PC-9 (cell line): ENCODE results near the gene PDCD4. TPM values are rescaled to one million over a fixed set of nuclear protein-coding genes. Genes with fewer than 3 reads are reported as not detected.
A peak's percentile ranks its signal among the peaks of the same experiment; 100 is the strongest.

Source experiments
- BruUV-seq: library from RNA; stranded (reverse); fragments of 400-500 nt; replicated peaks from 2 replicates; lab custom pipeline; 2021; lab: Mats Ljungman, UMichigan
- CTCF ChIA-PET: fragments of 300-600 bp; sonication (Branson Sonifier 250); formaldehyde crosslinking; loops from one replicate; lab custom pipeline; 2022; ENCODE audit warnings: antibody characterized with exemption; lab: Charles Lee
- POLR2A ChIA-PET: fragments of 300-600 bp; sonication (Branson Sonifier 250); formaldehyde crosslinking; loops from one replicate; lab custom pipeline; 2022; ENCODE audit warnings: antibody characterized with exemption; ENCODE audit not compliant: unreplicated experiment; lab: Charles Lee
- DNase-seq, 2 experiments: peaks; one replicate each; pipeline versions ENCODE4 v3.0.0 to v3.0.0-alpha.2; 2015 to 2022; ENCODE audit warnings: mixed read lengths in 1 of 2
- H2AFZ ChIP-seq: fragments of 200-600 bp; sonication (generic); 2 replicates; pipeline ENCODE4 v1.8.1; 2017; ENCODE audit warnings: antibody characterized with exemption
- H3F3A ChIP-seq: fragments of 200-600 bp; sonication (generic); 2 replicates; pipeline ENCODE4 v1.8.1; 2017; ENCODE audit warnings: antibody characterized with exemption, mild to moderate bottlenecking, low read depth; ENCODE audit not compliant: insufficient read depth
- H3K27ac ChIP-seq: fragments of 200-600 bp; sonication (generic); 2 replicates; pipeline ENCODE4 v1.6.1; 2016; ENCODE audit warnings: mixed run types
- H3K27me3 ChIP-seq: fragments of 200-600 bp; sonication (generic); 2 replicates; pipeline ENCODE4 v1.6.1; 2016; ENCODE audit warnings: low read depth, mixed run types; ENCODE audit not compliant: insufficient read depth
- H3K36me3 ChIP-seq: fragments of 200-600 bp; sonication (generic); 2 replicates; pipeline ENCODE4 v1.6.1; 2016; ENCODE audit warnings: low read depth, mixed run types
- H3K4me1 ChIP-seq: fragments of 200-600 bp; sonication (generic); replicated peaks from 2 replicates; pipeline ENCODE4 v1.6.1; 2016; ENCODE audit warnings: mixed run types; ENCODE audit not compliant: insufficient read depth
- H3K4me2 ChIP-seq: fragments of 200-600 bp; sonication (generic); 2 replicates; pipeline ENCODE4 v1.6.1; 2017; ENCODE audit warnings: mixed run types
- H3K4me3 ChIP-seq: fragments of 200-600 bp; sonication (generic); 2 replicates; pipeline ENCODE4 v1.6.1; 2016; ENCODE audit warnings: mixed run types
- H3K79me2 ChIP-seq: fragments of 200-600 bp; sonication (generic); 2 replicates; pipeline ENCODE4 v1.6.1; 2017; ENCODE audit warnings: low read depth, mixed run types
- H3K9me2 ChIP-seq: fragments of 200-600 bp; sonication (generic); 2 replicates; pipeline ENCODE4 v1.8.1; 2017; ENCODE audit warnings: mild to moderate bottlenecking; ENCODE audit not compliant: insufficient read depth
- H3K9me3 ChIP-seq: fragments of 200-600 bp; sonication (generic); 2 replicates; pipeline ENCODE4 v1.8.1; 2016; ENCODE audit warnings: low read depth; ENCODE audit not compliant: insufficient read depth
- H4K20me1 ChIP-seq: fragments of 200-600 bp; sonication (generic); 2 replicates; pipeline ENCODE4 v1.8.1; 2017; ENCODE audit not compliant: insufficient read depth
- EZH2 ChIP-seq: fragments of 200-600 bp; sonication (generic); IDR thresholded peaks from 2 replicates; pipeline ENCODE4 v1.8.0; 2017; ENCODE audit warnings: antibody characterized with exemption, low read depth
- intact Hi-C: fragments of 100-400 bp; cut with micrococcal nuclease; formaldehyde crosslinking; loops from one replicate; pipeline ENCODE4 v1.10.0; 2022; ENCODE audit not compliant: unreplicated experiment
- total RNA-seq: library from RNA; stranded (reverse); gene quantifications from 2 replicates; pipeline ENCODE4 v1.2.3, GENCODE V29; 2021
- TF ChIP-seq, protein P1 (sequence below): fragments of 200-600 bp; sonication (generic); conservative IDR thresholded peaks from 2 replicates; pipeline ENCODE4 v1.6.1; 2017; ENCODE audit warnings: mixed run types, antibody characterized with exemption, mild to moderate bottlenecking, moderate library complexity

Gene PDCD4
- total RNA-seq, 1 experiment from 2014 or later: 92.4 TPM

DNA sequence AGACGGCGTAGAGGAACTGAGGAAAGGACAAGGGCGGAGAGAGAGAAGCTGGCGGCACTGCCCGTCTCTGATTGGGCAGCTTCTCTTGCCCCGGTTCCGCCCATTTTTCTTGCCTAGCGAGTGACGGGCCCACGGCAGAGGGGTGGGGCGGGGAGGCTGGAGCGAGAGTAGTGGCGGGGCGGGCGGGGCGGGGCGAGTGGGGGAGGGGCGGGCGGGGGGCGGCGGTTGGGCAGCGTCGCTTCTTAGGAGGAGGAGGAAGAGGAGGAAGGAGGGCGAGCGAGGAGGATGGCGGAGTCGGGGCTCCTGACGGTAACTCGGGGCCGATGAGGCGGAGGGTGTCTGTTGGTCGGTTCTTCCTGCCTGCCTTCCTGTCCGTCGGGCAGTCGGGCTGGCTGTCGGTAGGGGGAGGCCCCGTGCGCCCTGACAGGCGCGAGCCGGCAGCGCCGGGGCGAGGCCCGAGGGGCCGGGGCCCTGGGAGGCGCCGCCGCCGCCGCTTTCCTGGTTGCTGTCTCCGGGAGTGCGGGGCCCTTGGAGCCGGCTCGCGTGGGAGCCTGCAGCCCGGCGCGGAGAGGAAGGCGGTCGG, 47.7 kb downstream of the PDCD4 start, which contains the start of gene SHOC2:
Gene SHOC2 (plus strand): TSS at position 256 of the 583 bp plus-strand sequence. CDS start 44,755 bp downstream, outside the sequence.
- peak within 1 kb of the TSS; percentile 86 for H3K4me2 ChIP-seq
- TF ChIP-seq, protein P1, sequence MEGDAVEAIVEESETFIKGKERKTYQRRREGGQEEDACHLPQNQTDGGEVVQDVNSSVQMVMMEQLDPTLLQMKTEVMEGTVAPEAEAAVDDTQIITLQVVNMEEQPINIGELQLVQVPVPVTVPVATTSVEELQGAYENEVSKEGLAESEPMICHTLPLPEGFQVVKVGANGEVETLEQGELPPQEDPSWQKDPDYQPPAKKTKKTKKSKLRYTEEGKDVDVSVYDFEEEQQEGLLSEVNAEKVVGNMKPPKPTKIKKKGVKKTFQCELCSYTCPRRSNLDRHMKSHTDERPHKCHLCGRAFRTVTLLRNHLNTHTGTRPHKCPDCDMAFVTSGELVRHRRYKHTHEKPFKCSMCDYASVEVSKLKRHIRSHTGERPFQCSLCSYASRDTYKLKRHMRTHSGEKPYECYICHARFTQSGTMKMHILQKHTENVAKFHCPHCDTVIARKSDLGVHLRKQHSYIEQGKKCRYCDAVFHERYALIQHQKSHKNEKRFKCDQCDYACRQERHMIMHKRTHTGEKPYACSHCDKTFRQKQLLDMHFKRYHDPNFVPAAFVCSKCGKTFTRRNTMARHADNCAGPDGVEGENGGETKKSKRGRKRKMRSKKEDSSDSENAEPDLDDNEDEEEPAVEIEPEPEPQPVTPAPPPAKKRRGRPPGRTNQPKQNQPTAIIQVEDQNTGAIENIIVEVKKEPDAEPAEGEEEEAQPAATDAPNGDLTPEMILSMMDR: no peak
- no peak for TF ChIP-seq EZH2
- H3K9me2 ChIP-seq: no peaks in the 10 kb centered on the region
- POLR2A ChIA-PET: interaction anchor here (0.5 to 0.6 kb wide), 5 partner anchors 40 to 347 kb away, joined by 3 to 14 read pairs (median 6); no protein-coding TSS in a partner anchor
- H3K79me2 ChIP-seq: peaks cover 41% of the 10 kb centered on the region
- no TSS peak for BruUV-seq
- intact Hi-C loops: no loop called here
- no peaks in the 10 kb centered on the region for H3K9me3 ChIP-seq
- peak within 1 kb of the TSS; percentile 92 for H3K4me3 ChIP-seq
- DNase-seq: peak; percentile 46 to 95
- H4K20me1 ChIP-seq: no peaks in the 10 kb centered on the region
- H3K4me1 ChIP-seq: peaks cover 24% of the 10 kb centered on the region
- H3K27me3 ChIP-seq: no peaks in the 10 kb centered on the region
- 0 out of 2 replicates have a peak, but pooled peaks cover 4% of the 10 kb centered on the region for H3F3A ChIP-seq
- peak within 1 kb of the TSS; percentile 98 for H2AFZ ChIP-seq
- CTCF ChIA-PET: interaction anchor here (0.6 to 1.8 kb wide), 4 partner anchors 9 to 685 kb away, joined by 3 to 5 read pairs (median 4); no protein-coding TSS in a partner anchor
- peak within 1 kb of the TSS; percentile 83 for H3K27ac ChIP-seq
- H3K36me3 ChIP-seq: no peaks in the 10 kb centered on the region

DNA sequence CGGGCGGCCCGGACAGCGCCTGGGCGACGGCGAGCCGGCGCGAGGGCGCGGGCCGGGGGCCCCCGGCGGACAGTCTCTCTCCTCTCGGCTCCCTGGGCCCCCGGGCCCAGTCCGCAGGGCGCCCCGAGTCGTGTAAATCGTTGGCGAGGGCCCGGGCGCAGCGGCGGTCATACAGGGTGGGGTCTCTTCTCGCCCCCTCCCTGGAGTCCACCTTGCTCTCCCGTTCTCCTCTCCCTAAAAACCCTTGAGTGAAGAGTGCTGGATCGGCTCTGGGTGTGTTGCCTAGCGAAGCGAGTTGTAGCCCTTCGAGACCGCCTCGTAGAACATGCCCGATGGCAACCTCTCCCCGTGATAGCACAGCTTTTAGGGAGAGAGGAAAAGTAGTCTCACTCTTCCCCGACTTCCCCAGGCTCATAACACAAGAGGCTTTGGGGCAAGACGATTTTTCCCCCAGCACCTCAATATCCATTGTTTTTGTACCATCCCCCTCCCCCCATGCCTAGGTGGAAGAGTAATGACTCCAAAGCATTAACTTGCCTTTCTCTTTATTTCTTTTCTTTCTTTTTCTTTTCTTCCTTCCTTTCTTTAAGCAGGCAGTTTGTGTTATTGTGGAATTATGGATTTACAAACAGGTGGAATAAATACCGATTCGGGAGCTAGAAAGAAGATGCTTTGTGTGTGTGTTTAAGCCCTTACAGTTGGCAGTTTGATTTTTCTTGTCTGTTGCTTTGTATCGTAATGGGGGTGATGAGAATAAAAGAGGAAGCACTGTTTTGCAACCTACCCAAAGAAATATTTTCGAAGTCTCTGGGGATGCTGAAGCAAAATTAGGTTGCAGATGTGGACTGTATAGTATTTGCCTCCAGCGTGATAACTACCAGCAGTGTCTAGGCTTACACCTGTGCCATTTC, 48.5 kb downstream of the PDCD4 start:
- peak overlapping the region; percentile 36; the same call in 1 of the 2 replicates for H3K27ac ChIP-seq
- no peaks in the 10 kb centered on the region for H3K27me3 ChIP-seq
- POLR2A ChIA-PET: no interaction called here
- peak overlapping the region; percentile 70 for H2AFZ ChIP-seq
- no peaks in the 10 kb centered on the region for H3K9me3 ChIP-seq
- no peaks in the 10 kb centered on the region for H3K36me3 ChIP-seq
- TSS peak; percentile 62 for BruUV-seq
- H3F3A ChIP-seq: 0 out of 2 replicates have a peak, but pooled peaks cover 4% of the 10 kb centered on the region
- peak overlapping the region; percentile 86 for H3K4me2 ChIP-seq
- H3K4me1 ChIP-seq: peaks cover 24% of the 10 kb centered on the region
- peaks cover 46% of the 10 kb centered on the region for H3K79me2 ChIP-seq
- H3K4me3 ChIP-seq: peak overlapping the region; percentile 91
- CTCF ChIA-PET: no interaction called here
- intact Hi-C loops: no loop called here
- no peaks in the 10 kb centered on the region for H4K20me1 ChIP-seq
- TF ChIP-seq, protein P1: no peak
- TF ChIP-seq EZH2: no peak
- H3K9me2 ChIP-seq: no peaks in the 10 kb centered on the region
- peak in 1 of 2 experiments; percentile 19 for DNase-seq

DNA sequence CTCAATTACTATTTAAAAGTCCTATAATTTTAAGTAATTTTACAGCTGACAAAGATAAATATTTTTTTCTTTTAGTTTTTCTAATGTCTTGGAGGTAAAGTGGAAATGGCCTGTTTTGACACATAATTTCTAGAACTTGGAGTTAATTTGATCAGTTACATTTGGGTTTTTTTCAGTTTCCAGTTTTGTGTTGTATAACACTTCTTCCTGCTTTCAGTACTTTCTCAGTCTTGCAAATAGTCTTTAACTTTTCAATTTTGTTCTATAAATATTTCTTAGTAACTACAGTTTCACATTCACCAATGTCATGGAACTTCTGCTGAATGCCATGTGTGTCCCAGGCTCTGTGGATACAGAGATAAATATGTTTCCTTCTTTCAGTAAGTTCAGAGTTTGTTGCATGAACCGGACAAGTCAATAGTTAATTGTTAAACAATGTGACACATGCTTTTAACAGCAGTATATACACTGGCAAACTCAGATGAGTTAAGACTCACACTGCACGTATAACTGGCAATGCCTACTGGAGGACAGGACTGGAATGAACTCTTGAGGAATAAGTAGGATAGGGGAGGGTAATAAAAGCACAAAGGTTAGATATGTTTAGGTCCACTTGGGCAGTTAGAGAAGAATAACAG, 52.2 kb downstream of the PDCD4 start:
- Histone ChIP-seq H3K4me3 (no peak overlapping the region), H3K27ac (no peak overlapping the region), H3K27me3 (no peaks in the 10 kb centered on the region), H3K9me3 (no peaks in the 10 kb centered on the region), H4K20me1 (no peaks in the 10 kb centered on the region), H3F3A (no peaks in the 10 kb centered on the region), H3K4me2 (no peak overlapping the region), H3K36me3 (no peaks in the 10 kb centered on the region), H2AFZ (no peak overlapping the region), H3K79me2 (peaks cover 79% of the 10 kb centered on the region), H3K9me2 (no peaks in the 10 kb centered on the region), H3K4me1 (peaks cover 17% of the 10 kb centered on the region)
- DNase-seq: no peak
- no TSS peak for BruUV-seq
- CTCF ChIA-PET: no interaction called here
- TF ChIP-seq, protein P1: no peak
- no peak for TF ChIP-seq EZH2
- POLR2A ChIA-PET: no interaction called here
- intact Hi-C loops: no loop called here
